SK-N-MC (cell line): ENCODE data around the gene ERC2.

ENCODE experiments used
- EZH2 ChIP-seq: fragments of 200-600 bp; sonication (generic); IDR thresholded peaks from one replicate; pipeline ENCODE4 v1.6.1; 2017; ENCODE audit warnings: antibody characterized with exemption
- FOXP2 ChIP-seq: optimal IDR thresholded peaks from 2 replicates; pipeline ENCODE3; 2011; ENCODE audit warnings: mild to moderate bottlenecking, moderate library complexity; ENCODE audit not compliant: insufficient read depth; ENCODE audit errors: extremely low read length, control extremely low read depth
- POLR2AphosphoS5 ChIP-seq: IDR thresholded peaks from 2 replicates; pipeline ENCODE4 v1.6.1; 2012; ENCODE audit warnings: mild to moderate bottlenecking, low read depth, low read length, borderline replicate concordance

GRCh38 chr3:55558316-55558715 is 910.0 kb downstream of the ERC2 start:
- TF ChIP-seq POLR2AphosphoS5 = no peak
- TF ChIP-seq EZH2 = no peak
- no peak for TF ChIP-seq FOXP2
